ENCODE data around the gene SARS1.

GRCh38 chr1:109240158-109241152 is 26.7 kb downstream of the SARS1 start:
- TF ChIP-seq EZH2 (IDR thresholded peaks at IDR 0.05; ENCODE audit: borderline replicate concordance, low read depth, low read length, severe bottlenecking) (no peak), CTCF (IDR thresholded peaks at IDR 0.05; ENCODE audit: borderline replicate concordance, extremely low read depth, low read length, poor library complexity, severe bottlenecking) (no peak)

All from DND-41 (cell line).